Activated T-cell treated with anti-CD3 and anti-CD28 coated beads for 24 hours (primary cell): ENCODE measurements around the gene MAGI2.

ENCODE experiments used
- DNase-seq: peaks from one replicate; pipeline ENCODE4 v3.0.0-alpha.2; 2020; ENCODE audit warnings: low read depth

The MAGI2 gene

GRCh38 chr7:78479348-78479747, 974.1 kb downstream of the MAGI2 start:
- no peak for DNase-seq

GRCh38 chr7:78476851-78477405, 976.5 kb downstream of the MAGI2 start:
- DNase-seq, result no peak

GRCh38 chr7:78473571-78474301, 979.7 kb downstream of the MAGI2 start:
- no peak for DNase-seq

GRCh38 chr7:78473021-78473420, 980.4 kb downstream of the MAGI2 start:
- DNase-seq, result no peak

GRCh38 chr7:78472519-78472918, 980.9 kb downstream of the MAGI2 start:
- DNase-seq, result no peak

GRCh38 chr7:78465894-78466293, 987.6 kb downstream of the MAGI2 start:
- no peak for DNase-seq

- DNase-seq, result no peak
Observed at GRCh38 chr7:78463039-78463438, 990.4 kb downstream of the MAGI2 start.

GRCh38 chr7:78450706-78451105, 1002.8 kb downstream of the MAGI2 start:
- no peak for DNase-seq

- no peak for DNase-seq
Observed at GRCh38 chr7:78448911-78449310, 1004.6 kb downstream of the MAGI2 start.

- no peak for DNase-seq
Observed at GRCh38 chr7:78444267-78444666, 1009.2 kb downstream of the MAGI2 start.

GRCh38 chr7:78443811-78444210, 1009.7 kb downstream of the MAGI2 start:
- DNase-seq, result no peak

GRCh38 chr7:78441737-78442136, 1011.7 kb downstream of the MAGI2 start:
- DNase-seq, result no peak

- no peak for DNase-seq
Observed at GRCh38 chr7:78438433-78438832, 1015.0 kb downstream of the MAGI2 start.

GRCh38 chr7:78437118-78437517, 1016.3 kb downstream of the MAGI2 start:
- no peak for DNase-seq

- no peak for DNase-seq
Observed at GRCh38 chr7:78435355-78435754, 1018.1 kb downstream of the MAGI2 start.

GRCh38 chr7:78434281-78434680, 1019.2 kb downstream of the MAGI2 start:
- DNase-seq, result no peak

GRCh38 chr7:78433421-78433820, 1020.0 kb downstream of the MAGI2 start:
- no peak for DNase-seq

- no peak for DNase-seq
Observed at GRCh38 chr7:78429878-78430277, 1023.6 kb downstream of the MAGI2 start.

GRCh38 chr7:78427209-78427608, 1026.3 kb downstream of the MAGI2 start:
- DNase-seq, result no peak

GRCh38 chr7:78420001-78420400, 1033.5 kb downstream of the MAGI2 start:
- DNase-seq, result no peak

- no peak for DNase-seq
Observed at GRCh38 chr7:78417180-78417853, 1036.2 kb downstream of the MAGI2 start.

GRCh38 chr7:78413568-78413967, 1039.9 kb downstream of the MAGI2 start:
- no peak for DNase-seq

GRCh38 chr7:78412216-78412858, 1041.1 kb downstream of the MAGI2 start:
- DNase-seq, result no peak
